Measurements from ENCODE around the gene INSM2. TPM values are rescaled to one million over a fixed set of nuclear protein-coding genes. Genes with fewer than 3 reads are reported as not detected.

INSM2 gene
- not detected for total RNA-seq

DNA sequence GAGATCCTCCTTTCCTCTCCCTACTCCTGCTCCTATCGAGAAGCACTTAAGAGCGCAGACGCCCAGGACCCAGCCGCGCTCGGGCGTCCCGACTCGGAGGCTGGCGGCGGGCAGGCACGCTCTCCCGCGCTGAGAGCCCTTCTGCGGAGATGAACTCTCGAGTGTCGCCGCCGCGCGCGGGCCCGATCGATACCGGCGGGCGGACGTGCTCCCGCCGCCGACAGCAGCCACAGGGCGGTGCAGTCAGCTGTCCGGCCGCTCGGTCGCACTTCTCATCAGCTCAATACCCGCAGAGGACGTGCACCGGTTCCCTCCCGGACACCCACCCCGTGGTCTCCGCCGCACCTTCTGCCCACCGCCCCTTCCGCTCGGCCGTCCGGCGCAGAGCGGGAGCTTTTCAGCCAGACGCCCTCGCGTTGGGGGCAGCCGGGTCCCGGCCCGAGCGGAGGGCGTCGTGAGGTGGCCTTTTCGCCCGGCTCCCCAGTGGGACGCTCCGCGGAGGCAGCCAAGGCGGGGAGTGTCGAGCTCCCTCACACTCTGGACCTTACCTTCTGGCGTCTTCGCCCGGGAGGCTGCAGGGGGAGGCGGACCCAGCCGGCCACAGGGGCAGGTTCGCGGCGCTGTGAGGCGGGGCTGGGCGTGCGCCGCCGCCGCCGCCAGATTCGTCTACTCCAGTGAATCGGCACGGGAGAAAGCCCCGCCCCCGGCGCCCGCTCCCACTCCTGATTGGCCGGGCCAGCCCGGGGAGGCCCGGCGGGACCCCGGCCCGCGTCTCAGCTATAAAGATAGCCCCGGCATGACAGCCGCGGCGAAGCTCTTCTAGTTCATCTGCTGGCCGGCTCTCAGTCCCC lies at the start of gene INSM2:
TSS of gene INSM2 (plus strand) at position 808 of the 851 bp plus-strand sequence. CDS start 89 bp downstream, outside the sequence.
- Mint-ChIP-seq H3K27me3 (peaks cover 67% of the 10 kb centered on the region), H3K27ac (no peak within 1 kb of the TSS), H3K4me3 (peak within 1 kb of the TSS; percentile 68), H3K9me3 (no peaks in the 10 kb centered on the region), H3K36me3 (ENCODE audit: low read depth) (no peaks in the 10 kb centered on the region), H3K4me1 (peaks cover 14% of the 10 kb centered on the region)
- peak; percentile 57 for DNase-seq
- POLR2A ChIA-PET = no interaction called here
- CTCF ChIA-PET = interaction anchor here (0.8 to 1.7 kb wide), 4 partner anchors 152 to 281 kb away, joined by 3 to 5 read pairs (median 3); no protein-coding TSS in a partner anchor

- Mint-ChIP-seq H3K9me3 (no peaks in the 10 kb centered on the region), H3K27me3 (peaks cover 2% of the 10 kb centered on the region), H3K36me3 (ENCODE audit: low read depth) (no peaks in the 10 kb centered on the region), H3K4me3 (no peak overlapping the region), H3K4me1 (no peaks in the 10 kb centered on the region), H3K27ac (no peak overlapping the region)
- ChIA-PET CTCF (no interaction called here), POLR2A (no interaction called here)
- DNase-seq = no peak
Observed at GRCh38 chr14:35492569-35493014, 41.4 kb upstream of the INSM2 start.

GRCh38 chr14:35495278-35495677 lies 38.7 kb upstream of the INSM2 start:
- no peak overlapping the region for H3K27ac Mint-ChIP-seq
- H3K27me3 Mint-ChIP-seq = peaks cover 12% of the 10 kb centered on the region
- CTCF ChIA-PET = interaction anchor here (1.5 kb wide), 1 partner anchor 57 kb away, joined by 3 read pairs; no protein-coding TSS in a partner anchor
- POLR2A ChIA-PET = no interaction called here
- peaks cover 3% of the 10 kb centered on the region for H3K36me3 Mint-ChIP-seq (ENCODE audit: low read depth)
- DNase-seq = no peak
- no peaks in the 10 kb centered on the region for H3K4me1 Mint-ChIP-seq
- no peaks in the 10 kb centered on the region for H3K9me3 Mint-ChIP-seq
- H3K4me3 Mint-ChIP-seq = no peak overlapping the region

GRCh38 chr14:35499180-35499579 lies 34.8 kb upstream of the INSM2 start:
- Mint-ChIP-seq H3K4me1 (no peaks in the 10 kb centered on the region), H3K9me3 (no peaks in the 10 kb centered on the region), H3K36me3 (ENCODE audit: low read depth) (peaks cover 3% of the 10 kb centered on the region), H3K27ac (no peak overlapping the region), H3K4me3 (no peak overlapping the region), H3K27me3 (peaks cover 27% of the 10 kb centered on the region)
- no peak for DNase-seq
- CTCF ChIA-PET = no interaction called here
- POLR2A ChIA-PET = no interaction called here

DNA sequence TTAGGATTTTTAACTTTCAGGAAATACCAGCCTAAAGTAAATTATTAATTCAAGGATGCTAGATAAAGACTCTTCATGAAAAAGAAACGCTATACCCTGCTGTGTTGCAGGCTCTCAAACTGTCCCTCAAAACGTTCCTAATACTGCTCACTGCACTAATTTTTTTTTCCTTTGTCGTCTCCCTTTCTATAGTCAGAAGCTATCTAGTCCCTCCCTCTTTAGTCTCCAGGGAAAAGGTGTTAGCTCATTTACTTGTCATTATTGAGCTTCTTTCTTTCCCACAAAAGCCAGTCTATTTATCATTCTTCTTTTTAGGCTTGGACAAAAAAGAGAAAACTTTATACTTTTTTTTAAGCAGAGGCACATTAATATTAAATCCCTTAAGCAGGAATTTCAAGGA lies 30.3 kb upstream of the INSM2 start:
- ChIA-PET CTCF (no interaction called here), POLR2A (no interaction called here)
- no peak for DNase-seq
- H3K36me3 Mint-ChIP-seq (ENCODE audit: low read depth) = peaks cover 3% of the 10 kb centered on the region
- peaks cover 6% of the 10 kb centered on the region for H3K4me1 Mint-ChIP-seq
- peaks cover 25% of the 10 kb centered on the region for H3K27me3 Mint-ChIP-seq
- H3K9me3 Mint-ChIP-seq = no peaks in the 10 kb centered on the region
- H3K4me3 Mint-ChIP-seq = no peak overlapping the region
- no peak overlapping the region for H3K27ac Mint-ChIP-seq

DNA sequence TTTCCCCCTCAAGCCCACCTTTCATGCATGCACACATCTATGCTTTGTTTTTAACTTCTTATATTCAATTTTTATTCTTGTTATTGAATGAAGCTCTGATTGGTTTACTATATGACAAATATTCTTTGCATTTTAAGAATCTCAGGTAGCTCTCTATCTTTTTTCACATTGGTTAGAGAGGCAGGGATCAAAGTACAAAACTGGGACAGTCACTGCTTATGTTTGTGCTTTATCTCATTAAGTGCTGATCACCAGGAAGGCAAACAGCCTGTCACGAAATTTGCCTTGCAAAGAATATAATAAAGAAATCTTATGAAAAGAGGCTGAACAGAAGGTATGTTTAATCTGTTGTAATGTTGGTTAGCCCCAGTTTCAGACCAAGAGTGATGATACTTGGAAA lies 29.7 kb upstream of the INSM2 start:
- DNase-seq = no peak
- ChIA-PET POLR2A (no interaction called here), CTCF (no interaction called here)
- no peak overlapping the region for H3K4me3 Mint-ChIP-seq
- H3K27me3 Mint-ChIP-seq = peaks cover 20% of the 10 kb centered on the region
- H3K4me1 Mint-ChIP-seq = peaks cover 6% of the 10 kb centered on the region
- no peaks in the 10 kb centered on the region for H3K9me3 Mint-ChIP-seq
- H3K36me3 Mint-ChIP-seq (ENCODE audit: low read depth) = peaks cover 3% of the 10 kb centered on the region
- H3K27ac Mint-ChIP-seq = no peak overlapping the region

DNA sequence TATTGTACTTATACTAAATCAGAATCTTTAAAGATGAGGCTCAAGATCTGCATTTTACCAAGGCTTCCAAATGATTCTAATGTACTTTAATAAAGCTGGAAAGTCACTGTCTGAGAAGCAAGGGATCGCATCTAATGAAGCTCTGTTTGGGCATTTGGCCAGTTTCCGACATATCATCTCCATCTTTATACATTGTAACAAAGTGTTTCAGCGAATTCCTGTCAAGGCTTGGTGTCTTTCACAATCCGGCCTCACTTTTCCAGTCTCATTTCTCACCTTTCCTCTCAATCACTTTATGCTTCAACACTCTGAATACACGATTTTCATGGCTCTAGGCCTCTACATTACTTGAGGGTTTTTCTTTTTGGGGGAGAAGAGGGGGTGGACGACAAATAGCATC lies 27.5 kb upstream of the INSM2 start:
- no peaks in the 10 kb centered on the region for H3K9me3 Mint-ChIP-seq
- H3K36me3 Mint-ChIP-seq (ENCODE audit: low read depth) = no peaks in the 10 kb centered on the region
- H3K27me3 Mint-ChIP-seq = peaks cover 16% of the 10 kb centered on the region
- POLR2A ChIA-PET = no interaction called here
- peaks cover 6% of the 10 kb centered on the region for H3K4me1 Mint-ChIP-seq
- H3K27ac Mint-ChIP-seq = no peak overlapping the region
- H3K4me3 Mint-ChIP-seq = no peak overlapping the region
- DNase-seq = no peak
- CTCF ChIA-PET = no interaction called here

- CTCF ChIA-PET = no interaction called here
- peaks cover 13% of the 10 kb centered on the region for H3K27me3 Mint-ChIP-seq
- H3K36me3 Mint-ChIP-seq (ENCODE audit: low read depth) = no peaks in the 10 kb centered on the region
- H3K4me1 Mint-ChIP-seq = peaks cover 6% of the 10 kb centered on the region
- no peak for DNase-seq
- H3K27ac Mint-ChIP-seq = no peak overlapping the region
- no peaks in the 10 kb centered on the region for H3K9me3 Mint-ChIP-seq
- POLR2A ChIA-PET = no interaction called here
- H3K4me3 Mint-ChIP-seq = no peak overlapping the region
Observed at GRCh38 chr14:35506927-35507326, 27.0 kb upstream of the INSM2 start.

- Mint-ChIP-seq H3K4me1 (peaks cover 6% of the 10 kb centered on the region), H3K36me3 (ENCODE audit: low read depth) (no peaks in the 10 kb centered on the region), H3K27ac (no peak overlapping the region), H3K4me3 (no peak overlapping the region), H3K9me3 (no peaks in the 10 kb centered on the region), H3K27me3 (peaks cover 2% of the 10 kb centered on the region)
- POLR2A ChIA-PET = no interaction called here
- no peak for DNase-seq
- CTCF ChIA-PET = no interaction called here
Observed at GRCh38 chr14:35509846-35510245, 24.1 kb upstream of the INSM2 start.

GRCh38 chr14:35512765-35513164 lies 21.2 kb upstream of the INSM2 start:
- no peak for DNase-seq
- Mint-ChIP-seq H3K4me1 (no peaks in the 10 kb centered on the region), H3K27ac (no peak overlapping the region), H3K27me3 (peaks cover 2% of the 10 kb centered on the region), H3K4me3 (no peak overlapping the region), H3K36me3 (ENCODE audit: low read depth) (no peaks in the 10 kb centered on the region), H3K9me3 (no peaks in the 10 kb centered on the region)
- ChIA-PET POLR2A (no interaction called here), CTCF (no interaction called here)

DNA sequence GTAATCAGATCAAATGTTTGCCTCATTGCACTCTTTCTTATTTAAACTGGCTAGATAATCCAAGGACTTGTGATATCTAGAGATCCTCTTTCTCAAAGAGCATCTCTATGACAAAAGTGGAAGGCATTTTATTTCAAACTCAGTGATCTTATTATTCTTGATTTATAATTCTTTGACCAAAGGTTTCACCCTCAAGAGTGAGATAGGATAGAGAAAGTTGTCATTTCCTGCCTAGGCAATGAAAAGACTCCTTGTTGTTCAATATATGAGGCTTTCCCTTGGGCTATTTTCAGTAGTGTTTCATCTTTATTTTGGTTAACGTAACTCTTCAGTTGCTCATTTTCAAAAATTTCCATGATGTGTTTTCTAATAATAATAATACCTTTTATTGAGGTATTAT lies 18.0 kb upstream of the INSM2 start:
- no peak overlapping the region for H3K27ac Mint-ChIP-seq
- no peaks in the 10 kb centered on the region for H3K9me3 Mint-ChIP-seq
- no peak overlapping the region for H3K4me3 Mint-ChIP-seq
- ChIA-PET POLR2A (no interaction called here), CTCF (no interaction called here)
- DNase-seq = no peak
- no peaks in the 10 kb centered on the region for H3K4me1 Mint-ChIP-seq
- no peaks in the 10 kb centered on the region for H3K36me3 Mint-ChIP-seq (ENCODE audit: low read depth)
- H3K27me3 Mint-ChIP-seq = peaks cover 6% of the 10 kb centered on the region

DNA sequence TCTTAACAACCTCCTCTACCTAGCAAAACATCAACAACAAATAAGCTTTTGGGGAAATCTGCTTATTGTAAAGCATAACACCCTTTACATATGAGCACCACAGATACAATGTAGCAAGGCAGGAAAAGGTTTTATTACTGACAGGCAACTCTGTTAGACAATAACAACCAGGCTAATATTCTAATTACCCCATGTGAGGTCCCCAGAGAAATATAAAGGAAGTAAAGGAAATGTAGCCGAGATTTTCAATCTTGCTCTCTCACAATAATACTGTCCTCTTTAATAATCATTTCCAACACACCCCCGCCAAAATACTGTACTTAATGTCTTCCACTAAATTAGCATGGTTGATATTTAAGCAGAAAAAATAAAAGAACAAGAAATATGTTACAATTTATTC lies 14.0 kb upstream of the INSM2 start:
- POLR2A ChIA-PET = no interaction called here
- H3K27me3 Mint-ChIP-seq = peaks cover 6% of the 10 kb centered on the region
- no peak overlapping the region for H3K4me3 Mint-ChIP-seq
- no peak overlapping the region for H3K27ac Mint-ChIP-seq
- no peaks in the 10 kb centered on the region for H3K4me1 Mint-ChIP-seq
- CTCF ChIA-PET = no interaction called here
- no peaks in the 10 kb centered on the region for H3K9me3 Mint-ChIP-seq
- no peaks in the 10 kb centered on the region for H3K36me3 Mint-ChIP-seq (ENCODE audit: low read depth)
- no peak for DNase-seq

GRCh38 chr14:35525695-35526094 lies 8.3 kb upstream of the INSM2 start:
- no peaks in the 10 kb centered on the region for H3K9me3 Mint-ChIP-seq
- no peak for DNase-seq
- H3K4me1 Mint-ChIP-seq = no peaks in the 10 kb centered on the region
- ChIA-PET CTCF (no interaction called here), POLR2A (no interaction called here)
- H3K27ac Mint-ChIP-seq = no peak overlapping the region
- no peak overlapping the region for H3K4me3 Mint-ChIP-seq
- H3K36me3 Mint-ChIP-seq (ENCODE audit: low read depth) = no peaks in the 10 kb centered on the region
- peaks cover 28% of the 10 kb centered on the region for H3K27me3 Mint-ChIP-seq

DNA sequence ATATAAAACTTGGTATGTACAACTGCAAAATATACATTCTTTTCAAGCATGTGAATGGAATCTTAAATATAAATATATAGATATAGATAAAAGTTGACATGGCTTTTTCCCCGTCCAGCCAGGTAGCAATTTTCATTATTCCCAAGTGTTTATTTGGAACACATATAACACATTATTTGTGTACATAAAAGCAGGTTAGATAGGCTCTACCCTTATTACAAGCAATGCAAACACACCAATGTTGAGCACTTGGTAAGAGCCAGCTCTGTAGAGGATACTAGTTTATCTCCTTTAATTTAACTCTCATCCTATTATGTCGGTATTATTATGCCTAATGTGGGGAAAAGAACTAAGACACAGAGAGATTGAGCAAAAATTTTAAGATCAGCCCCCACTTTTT lies 7.0 kb upstream of the INSM2 start:
- DNase-seq = no peak
- H3K4me1 Mint-ChIP-seq = no peaks in the 10 kb centered on the region
- H3K36me3 Mint-ChIP-seq (ENCODE audit: low read depth) = no peaks in the 10 kb centered on the region
- ChIA-PET CTCF (interaction anchor here (0.7 kb wide), 1 partner anchor 534 kb away, joined by 3 read pairs; no protein-coding TSS in a partner anchor), POLR2A (no interaction called here)
- H3K9me3 Mint-ChIP-seq = no peaks in the 10 kb centered on the region
- peaks cover 36% of the 10 kb centered on the region for H3K27me3 Mint-ChIP-seq
- no peak overlapping the region for H3K27ac Mint-ChIP-seq
- H3K4me3 Mint-ChIP-seq = no peak overlapping the region
